NCI-H226 (cell line): ENCODE measurements around the gene TMSB4X.
A peak's percentile ranks its signal among the peaks of the same experiment; 100 is the strongest.
"Not testable (repeated sequence)": the region's sequence is repeated elsewhere in the genome, so short reads cannot be mapped to it uniquely, and the experiment has no call there.

ENCODE experiments used
- DNase-seq: peaks from one replicate; pipeline ENCODE4 v3.0.0-alpha.2; 2015

Gene TMSB4X

DNA sequence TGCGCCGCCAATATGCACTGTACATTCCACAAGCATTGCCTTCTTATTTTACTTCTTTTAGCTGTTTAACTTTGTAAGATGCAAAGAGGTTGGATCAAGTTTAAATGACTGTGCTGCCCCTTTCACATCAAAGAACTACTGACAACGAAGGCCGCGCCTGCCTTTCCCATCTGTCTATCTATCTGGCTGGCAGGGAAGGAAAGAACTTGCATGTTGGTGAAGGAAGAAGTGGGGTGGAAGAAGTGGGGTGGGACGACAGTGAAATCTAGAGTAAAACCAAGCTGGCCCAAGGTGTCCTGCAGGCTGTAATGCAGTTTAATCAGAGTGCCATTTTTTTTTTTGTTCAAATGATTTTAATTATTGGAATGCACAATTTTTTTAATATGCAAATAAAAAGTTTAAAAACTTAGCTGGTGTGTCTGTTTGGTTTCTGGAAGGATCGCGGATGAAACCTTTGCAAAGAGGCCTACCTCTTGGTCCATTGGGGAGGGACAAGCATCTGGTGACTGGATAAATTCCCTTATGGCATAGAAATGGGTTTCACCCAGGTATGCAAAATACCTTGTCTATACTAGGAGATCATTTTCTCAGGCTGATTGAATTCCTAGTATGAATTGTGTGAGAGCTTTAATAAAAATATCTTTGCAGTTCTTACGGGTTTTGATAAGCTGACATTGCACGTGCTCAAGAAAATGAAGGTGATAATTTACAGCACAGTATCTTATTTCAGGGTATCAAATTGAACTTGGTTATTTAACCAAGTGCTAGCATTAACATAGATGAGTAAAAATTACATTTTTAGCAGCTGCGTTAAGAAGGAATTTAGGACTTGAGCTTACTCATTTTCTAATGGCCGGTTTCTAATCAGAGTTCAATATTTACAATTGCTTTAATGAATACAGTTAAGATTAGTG lies 2.2 kb downstream of the TMSB4X start:
- not testable (repeated sequence) for DNase-seq

DNA sequence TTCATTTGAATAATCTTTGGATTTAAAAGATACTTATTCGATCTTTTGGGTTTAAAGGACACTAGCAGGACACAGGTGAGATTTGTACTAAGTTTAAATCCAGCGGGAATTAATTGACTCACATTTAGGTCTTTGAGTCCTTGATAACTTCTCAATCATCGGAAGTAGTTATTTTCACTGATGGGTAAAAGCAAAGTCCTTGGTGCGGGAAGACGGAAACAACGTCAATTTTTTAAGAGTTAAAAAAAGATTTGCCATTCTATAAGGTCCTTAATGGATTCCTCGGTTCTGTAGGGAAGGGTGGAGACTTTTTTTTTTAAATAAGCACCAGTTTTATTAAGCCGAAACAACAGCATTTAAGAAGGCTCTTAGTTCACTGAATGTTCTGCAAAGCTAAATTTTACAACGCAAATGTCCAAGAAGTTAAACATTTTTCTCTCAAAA lies 2.9 kb downstream of the TMSB4X start:
- DNase-seq: no peak

DNA sequence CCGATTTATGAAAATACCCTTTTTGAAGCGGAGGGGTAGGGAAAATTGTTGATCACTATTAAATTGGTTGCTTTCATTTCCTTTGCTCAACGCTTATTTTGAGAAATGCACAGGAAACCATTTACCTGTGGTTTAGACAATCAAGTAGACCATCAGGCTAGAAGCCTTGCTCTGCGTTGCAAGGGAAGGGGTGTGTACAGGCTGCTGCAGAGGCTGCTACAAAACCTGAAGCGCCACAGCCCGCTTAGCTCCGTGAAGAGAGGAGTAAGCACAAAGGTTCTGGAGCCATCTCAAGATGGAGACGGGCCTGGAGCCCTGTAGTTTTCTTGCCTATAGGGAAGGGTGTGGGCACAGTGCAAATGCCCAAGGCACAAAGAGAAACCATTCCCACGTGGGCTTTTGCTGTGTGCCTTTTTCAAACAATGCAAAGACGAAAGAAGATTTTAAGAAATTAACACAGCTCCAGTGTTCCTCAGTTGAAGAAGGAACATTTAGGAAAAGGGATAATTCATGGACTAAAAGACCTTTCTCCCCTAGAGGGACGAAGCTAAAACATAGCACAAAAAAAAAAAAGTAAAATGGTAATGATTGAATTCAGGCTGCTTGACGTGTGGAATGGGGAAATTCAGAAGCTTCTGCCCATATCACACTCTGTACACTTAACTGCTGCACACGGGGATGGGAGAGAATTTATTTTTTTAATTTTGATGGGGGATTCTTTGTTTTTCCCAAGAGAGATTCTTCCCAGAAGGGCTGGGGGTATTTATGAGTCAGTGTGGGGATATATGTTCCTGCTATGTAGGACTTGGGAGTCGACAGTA lies 3.5 kb downstream of the TMSB4X start:
- no peak for DNase-seq

DNA sequence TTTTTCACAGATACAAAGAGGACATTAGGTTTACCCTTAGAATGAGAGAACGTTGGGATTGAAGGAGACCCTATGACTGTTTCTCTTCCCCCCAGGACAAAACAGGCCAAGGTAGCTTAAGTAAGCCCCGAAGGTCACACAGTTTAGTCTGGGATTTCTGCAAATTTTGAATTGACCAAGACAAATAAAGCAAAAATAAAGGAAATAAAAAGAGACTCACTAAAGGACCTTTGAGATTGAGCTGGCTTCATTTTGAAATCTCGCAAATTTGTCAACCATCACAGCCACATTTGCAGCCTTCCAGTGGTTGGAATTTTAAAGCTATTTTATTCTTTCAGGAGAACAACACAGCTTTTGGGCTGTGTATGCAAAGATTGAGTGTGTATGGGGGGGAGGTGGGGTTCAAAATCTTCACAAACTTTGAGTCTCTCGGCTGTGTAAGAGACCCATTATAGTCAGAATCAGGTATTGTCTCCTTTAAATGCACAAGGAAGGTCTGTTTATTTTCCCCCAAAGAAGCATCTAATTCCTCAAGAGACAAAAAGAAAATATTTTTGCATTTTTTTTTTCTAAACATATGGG lies 4.2 kb downstream of the TMSB4X start:
- DNase-seq: no peak

DNA sequence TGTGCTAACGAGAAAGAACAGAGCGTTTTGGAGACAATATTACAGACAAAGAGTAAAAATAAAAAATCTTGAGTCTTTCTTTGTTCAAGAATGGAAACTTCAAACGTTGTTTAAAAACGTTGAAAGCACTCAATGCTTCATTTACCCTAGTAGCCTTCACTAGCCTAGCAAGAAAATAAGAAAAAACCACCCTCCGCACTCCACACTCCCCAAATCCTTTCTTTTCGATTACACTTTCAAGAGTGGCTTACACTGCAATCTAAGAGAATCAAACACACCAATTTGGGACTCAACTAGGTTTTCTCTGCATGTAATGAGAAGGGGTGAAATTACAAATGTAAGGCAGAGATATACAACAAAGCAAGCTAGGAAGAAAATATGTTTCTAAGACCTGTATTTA lies 4.7 kb downstream of the TMSB4X start:
- DNase-seq: no peak

DNA sequence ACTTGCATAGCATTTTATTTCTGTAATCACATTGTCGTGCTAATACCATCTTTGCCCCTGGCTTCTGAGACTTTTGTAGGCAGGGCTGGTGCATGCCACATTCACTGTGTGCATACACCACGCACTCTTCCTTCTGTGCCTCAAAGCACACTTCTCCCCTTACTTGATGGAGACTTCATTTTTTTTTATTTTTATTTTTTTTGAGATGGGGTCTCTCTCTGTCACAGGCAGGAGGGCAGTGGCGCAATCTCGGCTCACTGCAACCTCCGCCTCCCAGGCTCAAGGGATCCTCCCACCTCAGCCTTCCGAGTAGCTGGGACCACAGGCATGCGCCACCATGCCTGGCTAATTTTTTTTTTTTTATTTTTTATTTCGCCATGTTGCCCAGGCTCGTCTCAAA lies 5.1 kb downstream of the TMSB4X start:
- DNase-seq: not testable (repeated sequence)

DNA sequence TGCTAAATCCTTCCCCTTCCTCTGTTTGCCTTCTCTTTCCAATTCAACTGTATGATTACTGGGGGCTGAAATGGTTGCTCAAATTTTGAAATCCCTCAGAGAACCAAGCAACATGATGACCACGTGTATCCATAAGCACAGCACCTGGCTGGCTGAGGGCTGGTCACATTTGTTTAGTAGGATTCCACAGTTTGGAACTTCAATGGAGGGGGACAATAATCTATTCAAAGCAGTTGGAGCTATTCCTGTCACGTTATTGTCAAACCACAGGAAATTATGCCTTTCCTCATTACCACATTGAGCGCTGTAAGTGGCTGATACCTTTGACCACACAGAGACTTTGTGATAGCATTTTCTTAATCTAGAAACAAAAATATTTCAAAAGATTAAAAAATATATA lies 7.0 kb downstream of the TMSB4X start:
- no peak for DNase-seq

DNA sequence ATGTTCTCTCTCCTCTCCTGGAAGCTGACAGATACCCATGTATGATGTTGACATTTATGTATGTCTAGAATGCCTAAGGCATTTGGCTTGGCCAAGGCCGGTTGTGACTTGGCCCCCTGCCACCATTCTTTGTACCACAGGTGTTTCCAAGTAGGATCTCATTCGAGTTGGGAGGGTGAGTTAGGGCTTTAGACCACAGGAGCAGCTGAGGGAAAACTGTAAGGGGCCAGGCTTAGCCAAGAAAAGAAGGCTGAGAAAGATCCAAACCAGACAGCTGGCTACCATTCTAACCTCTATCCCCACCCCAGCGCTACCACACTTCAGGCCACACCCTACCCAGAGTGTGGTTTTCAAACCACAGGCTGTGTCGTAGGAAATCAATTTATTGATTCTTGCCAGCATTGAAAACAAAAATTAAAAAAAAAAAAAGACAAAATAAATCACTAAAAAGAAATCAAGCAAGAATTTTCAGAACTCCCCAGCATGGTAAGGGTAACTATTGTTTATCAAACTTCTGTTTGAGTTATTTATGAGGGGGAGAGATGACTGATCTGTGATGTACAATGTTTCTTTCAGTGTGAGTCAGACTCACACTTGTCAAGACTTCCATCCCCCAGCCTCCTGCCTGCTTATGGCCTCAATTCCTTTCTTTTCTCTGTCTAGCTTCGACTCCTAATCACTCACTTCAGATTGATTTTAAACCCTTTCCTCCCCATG lies 9.9 kb downstream of the TMSB4X start:
- peak; percentile 60 for DNase-seq

DNA sequence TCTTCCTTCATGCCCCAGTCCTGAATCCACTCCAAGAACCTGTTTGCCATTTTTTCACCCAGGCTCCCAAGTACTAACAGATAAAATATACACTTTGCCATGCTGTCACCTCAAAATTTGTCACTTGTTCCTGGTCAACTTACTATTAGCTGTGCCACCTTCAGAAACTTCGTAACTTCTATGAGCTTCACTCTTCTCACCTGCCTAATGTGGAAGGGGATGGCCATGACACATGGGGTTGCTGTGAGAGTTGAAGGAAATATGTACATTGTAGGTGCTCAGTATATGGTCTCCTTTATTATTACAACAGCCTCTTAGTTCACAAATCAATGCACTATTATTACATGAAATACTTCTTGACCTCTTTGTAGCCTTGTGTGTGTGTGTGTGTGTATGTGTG lies 10.4 kb downstream of the TMSB4X start:
- DNase-seq: no peak

DNA sequence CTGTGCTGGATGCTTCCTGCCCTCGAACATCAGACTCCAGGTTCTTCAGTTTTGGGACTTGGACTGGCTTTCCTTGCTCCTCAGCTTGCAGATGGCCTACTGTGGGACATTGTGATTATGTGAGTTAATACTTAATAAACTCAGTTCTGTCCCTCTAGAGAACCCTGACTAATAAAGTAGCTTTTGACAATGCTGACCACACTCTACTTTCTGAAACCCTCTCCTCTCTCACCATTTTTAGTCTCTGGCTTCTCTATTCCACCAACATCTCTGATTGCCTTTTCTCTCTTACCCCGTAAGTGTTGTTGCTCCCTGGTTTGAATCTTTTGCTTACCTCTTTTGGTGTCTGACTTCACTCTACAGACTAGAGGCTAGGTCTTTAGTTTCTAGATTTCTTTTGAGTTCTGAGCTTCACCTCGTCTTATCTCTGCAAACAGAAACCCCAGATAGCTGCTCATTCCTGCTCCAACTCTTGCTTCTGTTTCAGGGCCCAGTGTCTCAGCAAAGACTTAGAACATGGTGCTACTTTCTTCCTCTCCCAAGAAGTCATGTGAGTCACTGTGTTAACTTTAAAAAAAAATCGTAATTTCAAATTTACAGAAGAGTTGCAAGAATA lies 11.4 kb downstream of the TMSB4X start:
- DNase-seq: no peak

DNA sequence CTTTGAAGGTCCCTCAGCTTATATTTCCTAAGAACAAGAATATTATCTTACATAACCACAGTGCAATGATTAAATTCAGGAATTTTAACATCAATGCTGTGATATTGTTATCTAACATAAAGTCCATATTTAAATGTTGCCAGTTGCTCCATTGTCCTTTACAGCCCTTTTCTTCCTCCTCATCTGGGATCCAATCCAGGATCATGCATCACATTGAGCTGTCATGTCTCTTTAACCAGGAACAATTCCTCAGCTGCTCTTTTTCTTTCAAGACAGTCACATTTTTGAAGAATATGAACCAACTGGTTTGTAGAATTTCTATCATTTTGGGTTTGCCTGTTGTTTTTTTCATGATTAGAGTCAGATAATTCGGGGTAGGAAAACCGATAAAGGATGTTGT lies 12.0 kb downstream of the TMSB4X start:
- peak; percentile 24 for DNase-seq

DNA sequence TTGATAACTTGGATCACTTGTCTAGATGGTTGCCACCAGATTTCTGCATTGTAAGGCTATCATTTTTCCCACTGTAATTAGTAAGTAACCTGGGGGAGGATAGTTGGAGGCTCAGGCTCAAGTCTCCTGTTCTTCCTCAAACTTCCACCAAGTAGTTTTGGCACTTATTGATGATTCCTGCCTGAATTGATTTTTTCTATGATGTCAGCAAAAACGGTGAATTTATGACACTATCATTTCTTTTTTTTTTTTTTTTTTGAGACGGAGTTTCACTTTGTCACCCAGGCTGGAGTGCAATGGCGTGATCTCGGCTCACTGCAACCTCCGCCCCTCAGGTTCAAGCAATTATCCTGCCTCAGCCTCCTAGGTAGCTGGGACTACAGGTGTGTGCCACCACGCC lies 12.4 kb downstream of the TMSB4X start:
- DNase-seq: no peak

DNA sequence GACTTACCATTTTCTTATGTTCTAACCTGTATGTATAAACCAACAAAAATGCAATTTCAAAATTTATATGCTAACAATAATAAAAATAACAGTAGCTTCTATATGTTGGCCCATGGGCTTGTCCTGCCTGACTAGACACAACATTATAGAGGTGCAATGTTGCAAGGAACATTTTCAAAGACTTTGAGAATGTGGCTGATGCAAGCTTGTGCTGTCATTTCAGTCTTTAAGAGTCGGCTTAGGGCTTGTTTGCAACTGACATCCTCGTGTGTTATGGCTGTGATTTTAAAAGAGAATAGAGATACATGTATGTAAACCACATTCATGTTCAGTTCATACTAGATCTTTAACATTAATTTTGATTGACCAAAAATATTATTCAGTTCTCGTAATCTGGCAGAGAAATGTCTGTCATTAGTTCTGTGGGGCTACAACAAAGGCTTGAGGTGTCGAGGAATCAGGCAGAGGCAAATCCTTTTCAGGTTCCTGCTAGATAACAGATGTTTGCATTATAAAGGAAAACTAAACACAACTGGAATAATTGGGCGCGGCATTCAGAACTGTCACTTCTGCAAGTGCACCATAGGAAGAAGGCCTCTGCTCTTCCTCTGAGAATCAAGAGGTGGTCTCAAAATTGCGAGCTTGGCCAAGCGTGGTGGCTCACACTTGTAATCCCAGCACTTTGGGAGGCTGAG lies 13.1 kb downstream of the TMSB4X start:
- DNase-seq: no peak

DNA sequence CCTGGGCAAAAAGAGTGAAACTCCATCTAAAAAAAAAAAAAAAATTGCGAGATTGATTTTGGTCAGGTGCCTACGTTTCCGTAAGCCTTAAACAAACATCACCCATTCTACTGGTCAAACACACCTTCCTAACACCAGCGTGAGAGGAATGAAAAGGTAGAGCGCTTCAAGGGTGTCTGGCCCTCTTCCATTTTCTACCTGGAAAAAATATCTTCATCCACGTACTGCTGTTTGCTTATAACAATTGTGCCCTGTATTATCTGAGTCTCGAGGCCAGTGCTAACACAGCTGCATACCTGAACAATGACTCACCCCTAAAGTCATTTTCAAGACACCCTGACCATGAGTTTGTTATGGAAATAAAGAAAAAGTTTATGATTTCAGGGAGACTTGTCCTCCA lies 13.9 kb downstream of the TMSB4X start:
- peak; percentile 37 for DNase-seq

DNA sequence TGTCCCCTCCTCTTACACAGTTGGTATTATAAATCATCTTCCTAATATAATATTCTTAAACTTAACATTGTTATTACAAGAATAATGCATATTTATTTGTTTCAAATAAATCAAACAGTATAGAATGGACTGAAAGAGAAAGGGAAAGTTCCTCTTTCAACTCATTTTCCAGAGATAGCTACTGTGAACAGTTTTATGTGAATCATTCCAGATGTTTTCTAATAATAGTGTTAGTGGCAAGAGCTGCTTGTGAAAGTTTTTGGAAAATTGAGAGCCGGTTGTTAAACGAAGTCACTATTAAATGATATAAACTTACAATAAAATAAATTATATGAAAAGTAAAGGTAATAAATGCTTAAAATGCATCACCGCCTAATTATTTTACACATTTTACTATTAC lies 14.6 kb downstream of the TMSB4X start:
- DNase-seq: no peak

DNA sequence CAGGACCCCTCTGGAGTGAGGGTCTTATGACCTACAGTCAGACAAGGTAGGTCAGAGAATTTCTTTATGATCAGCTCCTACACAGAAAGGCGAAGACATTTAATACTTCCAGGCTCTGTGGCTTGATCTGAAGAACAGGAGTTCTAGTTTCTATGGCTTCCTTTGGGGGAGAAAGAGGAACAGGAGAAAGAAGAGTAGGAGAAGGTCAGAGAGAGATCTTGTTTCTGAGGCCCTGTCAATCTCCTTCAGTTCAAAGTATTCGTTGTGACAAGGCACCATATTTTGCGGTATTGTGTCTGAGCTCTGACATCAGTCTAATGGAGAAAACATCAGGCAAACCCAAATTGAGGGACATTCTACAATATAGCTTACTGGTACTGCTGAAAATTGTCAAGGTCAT lies 16.7 kb downstream of the TMSB4X start:
- DNase-seq: no peak

DNA sequence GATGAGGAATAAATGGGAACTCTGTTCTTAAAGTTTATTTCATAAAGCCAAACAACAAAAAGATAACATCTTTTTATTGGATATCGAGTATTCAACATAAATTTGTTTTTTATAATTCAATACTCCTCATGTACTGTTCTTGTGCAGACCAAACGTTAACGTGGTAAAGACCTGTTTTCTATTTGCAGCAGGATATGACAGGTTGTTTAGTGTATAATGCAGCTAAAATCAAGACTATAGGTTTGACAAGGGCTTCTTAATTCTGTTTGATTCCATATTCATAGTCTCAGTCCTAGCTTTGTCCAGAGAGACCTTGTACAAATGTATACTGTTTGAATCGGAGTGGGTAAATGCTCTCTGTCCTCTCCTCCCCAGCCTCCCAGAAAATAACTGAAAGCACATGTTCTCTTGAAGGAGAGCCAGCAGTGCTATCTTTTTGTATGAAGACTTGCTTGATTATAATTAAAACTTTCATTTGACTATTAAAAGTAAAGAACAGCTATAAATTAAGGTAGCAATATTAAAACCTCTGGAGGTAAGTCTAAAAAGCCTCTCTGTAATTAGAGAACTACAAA lies 17.7 kb downstream of the TMSB4X start:
- DNase-seq: no peak

DNA sequence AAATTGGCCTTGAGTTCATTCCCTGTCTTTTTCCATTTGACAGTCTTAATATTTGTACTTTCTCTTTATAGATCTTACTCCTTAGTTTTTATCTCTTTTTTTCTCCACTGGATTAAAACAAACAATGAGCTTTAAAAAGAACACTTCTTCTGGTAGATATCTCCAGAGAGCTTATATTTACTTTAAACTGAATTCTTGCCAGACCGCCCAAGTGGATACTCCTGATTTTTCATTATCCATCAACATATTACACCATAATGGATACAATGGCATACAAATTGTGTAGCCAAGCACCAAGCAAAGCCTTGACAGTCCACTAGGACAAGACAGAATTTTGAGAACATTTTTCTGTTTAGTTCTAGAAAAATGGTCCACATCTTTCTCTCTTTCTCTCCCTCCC lies 18.9 kb downstream of the TMSB4X start:
- no peak for DNase-seq

DNA sequence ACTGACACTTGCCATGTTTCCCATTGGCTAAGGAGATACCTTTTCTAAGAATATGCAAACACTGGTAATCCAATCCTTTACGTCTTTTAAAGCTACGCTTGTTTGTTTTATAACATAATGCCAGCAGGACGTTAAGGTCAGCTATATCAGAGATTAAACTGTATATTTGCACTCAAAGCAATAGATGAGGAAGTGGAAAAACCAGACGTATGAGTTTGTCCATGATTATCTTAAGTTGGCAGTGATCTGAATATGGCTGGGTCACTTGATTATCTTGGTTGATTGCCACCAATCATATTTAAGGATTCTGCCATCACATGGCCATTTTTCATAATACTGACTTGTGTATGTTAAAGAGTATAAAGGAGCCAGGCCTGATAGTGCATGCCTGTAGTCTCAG lies 19.4 kb downstream of the TMSB4X start:
- DNase-seq: no peak

DNA sequence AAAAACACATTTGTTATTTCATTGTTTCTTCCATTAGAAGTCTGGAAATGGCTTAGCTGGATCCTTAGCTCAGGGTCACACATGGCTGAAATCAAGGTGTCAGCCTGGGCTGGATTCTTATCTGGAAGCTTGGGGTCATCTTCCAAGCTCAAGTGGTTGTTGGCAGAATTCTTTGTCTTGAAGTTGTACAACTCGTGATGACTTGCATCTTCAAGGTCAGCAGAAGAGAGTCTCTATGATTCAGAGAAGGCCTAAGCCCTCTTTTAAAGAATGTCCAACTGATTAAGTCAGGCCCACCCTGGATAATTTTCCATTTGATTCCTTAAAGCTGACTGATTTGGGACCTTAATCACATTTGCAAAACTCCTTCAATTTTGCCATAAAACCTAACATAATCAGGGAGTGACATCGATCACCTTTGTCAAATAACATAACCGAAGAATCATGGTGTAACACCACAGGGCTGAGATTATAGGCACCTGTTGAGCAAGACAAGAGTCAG lies 22.1 kb downstream of the TMSB4X start:
- no peak for DNase-seq
